GM19324 (cell line): ENCODE results near the gene ZNF528.

Source experiments
- ATAC-seq: cut with Tn5 transposase; IDR thresholded peaks from one replicate; pipeline ENCODE4 v1.9.1; 2021; ENCODE audit warnings: mild to moderate bottlenecking, moderate library complexity; ENCODE audit not compliant: unreplicated experiment, low FRiP score

Gene ZNF528

GRCh38 chr19:52397310-52398080 is at the start of gene ZNF528:
Gene ZNF528 (plus strand): TSS chr19:52397849. CDS start chr19:52402014, 4,165 bp downstream.
- ATAC-seq: no peak

DNA sequence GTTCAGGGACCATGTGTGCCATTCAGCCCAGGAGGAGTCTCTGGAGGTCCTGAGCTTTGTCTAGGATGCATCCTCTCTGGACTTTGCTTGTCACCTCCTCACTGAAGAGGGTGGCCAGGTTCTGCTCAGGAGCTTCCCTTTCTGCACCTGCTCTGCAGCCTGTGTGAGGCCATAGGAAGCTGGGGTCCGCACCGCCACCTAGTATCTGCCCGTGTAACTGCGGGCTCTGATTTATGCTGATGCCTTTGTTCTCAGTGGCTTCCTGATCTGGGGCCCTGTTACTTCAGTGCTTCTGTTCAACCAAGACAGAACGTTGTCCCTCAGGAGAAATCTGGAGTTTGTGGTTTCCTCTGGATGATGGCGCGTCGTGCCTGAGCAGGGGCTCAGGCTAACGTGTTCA is 46.1 kb upstream of the ZNF528 start:
- no peak for ATAC-seq

- no peak for ATAC-seq
Measured at GRCh38 chr19:52366414-52366824, 31.2 kb upstream of the ZNF528 start.

DNA sequence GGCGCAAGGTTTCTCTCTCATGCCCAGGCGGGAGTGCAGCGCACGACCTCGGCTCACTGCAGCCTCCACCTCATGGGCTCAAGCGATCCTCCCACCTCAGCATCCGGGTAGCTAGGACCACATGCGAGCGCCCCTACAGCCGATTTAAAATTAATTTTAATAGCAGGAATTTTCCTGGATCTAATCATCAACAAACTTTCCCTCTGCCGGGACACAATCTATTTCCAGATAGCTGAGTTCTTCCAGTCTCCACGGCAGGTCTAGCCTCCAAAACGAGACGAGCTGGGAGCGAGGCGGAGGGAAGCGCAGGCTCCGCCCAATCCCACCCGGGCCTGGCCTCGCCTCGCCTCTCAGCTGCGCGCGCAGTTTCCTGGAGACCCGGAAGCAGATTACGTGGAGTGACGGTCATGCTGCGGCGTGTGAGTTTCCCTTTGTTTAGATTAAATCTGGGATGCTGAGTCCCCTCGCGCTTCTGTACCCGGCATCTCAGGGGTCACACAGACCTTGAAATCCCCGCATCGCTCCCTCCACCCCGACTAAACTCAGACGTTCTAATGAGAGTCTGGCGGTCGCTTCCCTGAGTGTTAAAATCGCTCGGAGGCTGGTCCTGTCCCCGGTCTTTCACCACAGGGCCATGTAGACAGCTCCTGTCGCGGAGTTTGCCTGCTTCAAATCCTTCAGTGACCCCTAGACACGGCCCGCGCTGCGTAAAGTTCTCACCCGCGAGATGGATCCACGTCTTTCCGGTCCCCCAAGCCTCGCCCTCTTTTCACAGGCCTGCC is 27.9 kb upstream of the ZNF528 start, which contains the start of gene ZNF880:
Gene ZNF880, plus strand, starts transcription at position 365 of the 782 bp plus-strand sequence. Its CDS starts 43 bp downstream, at position 408.
- ATAC-seq: no peak

GRCh38 chr19:52370341-52370710 is 27.3 kb upstream of the ZNF528 start:
- no peak for ATAC-seq

DNA sequence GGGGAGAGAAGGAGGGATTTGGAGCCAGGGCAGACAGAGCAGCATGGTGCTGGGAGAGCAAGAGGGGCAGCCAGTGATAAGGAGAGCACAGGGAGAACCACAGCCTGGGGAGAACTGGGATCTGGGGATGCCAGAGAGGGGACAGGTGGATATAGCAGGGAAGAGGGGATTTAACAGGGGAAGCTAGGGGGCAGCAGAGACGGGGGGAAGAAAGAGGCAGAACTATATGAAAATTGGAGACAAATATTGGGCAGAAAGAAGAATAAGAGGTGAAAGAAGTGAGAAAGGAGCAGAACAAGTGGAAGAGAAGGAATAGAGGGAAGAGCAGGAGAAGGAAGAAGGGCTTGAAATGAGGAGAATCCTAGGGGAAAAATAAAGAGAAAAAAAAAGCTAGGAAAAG is 6.5 kb upstream of the ZNF528 start:
- no peak for ATAC-seq

DNA sequence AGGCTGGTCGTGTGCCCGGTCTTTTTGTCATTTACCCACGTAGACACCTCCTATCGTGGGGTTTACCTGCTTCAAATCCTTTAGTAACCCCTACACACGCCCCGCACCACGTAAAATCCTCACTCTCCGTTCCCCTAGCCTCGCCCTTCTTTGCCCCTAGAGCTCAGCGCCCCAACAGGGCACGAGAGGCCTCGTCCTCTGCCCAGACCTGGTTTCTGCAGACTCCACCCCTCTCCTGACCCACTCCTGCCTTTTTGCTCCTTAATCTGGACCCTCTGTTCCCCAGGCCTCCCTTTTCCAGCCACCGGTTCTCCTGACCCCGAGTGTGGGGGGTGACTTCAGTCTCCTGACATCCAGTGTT is 412 bp downstream of the ZNF528 start:
- no peak for ATAC-seq

- no peak for ATAC-seq
Measured at GRCh38 chr19:52410276-52410675, 12.6 kb downstream of the ZNF528 start.

GRCh38 chr19:52415711-52416110 is 18.1 kb downstream of the ZNF528 start:
- ATAC-seq: no peak

GRCh38 chr19:52428937-52429336 is 31.3 kb downstream of the ZNF528 start, which contains the start of gene ZNF534:
Gene ZNF534 (plus strand): TSS chr19:52429148. CDS start chr19:52431475, 2,327 bp downstream.
- ATAC-seq: no peak

- ATAC-seq: no peak
Measured at GRCh38 chr19:52442179-52442578, 44.5 kb downstream of the ZNF528 start.

- no peak for ATAC-seq
Measured at GRCh38 chr19:52444506-52444905, 46.9 kb downstream of the ZNF528 start.

GRCh38 chr19:52451241-52451640 is 53.6 kb downstream of the ZNF528 start:
- no peak for ATAC-seq

- no peak for ATAC-seq
Measured at GRCh38 chr19:52453324-52454094, 55.9 kb downstream of the ZNF528 start, which contains the start of gene ZNF578. Gene ZNF578 (plus strand): TSS chr19:52453553. CDS start chr19:52501846, 48,293 bp downstream.

- no peak for ATAC-seq
Measured at GRCh38 chr19:52464798-52465470, 67.3 kb downstream of the ZNF528 start.
